Panc1 (cell line): ENCODE data around the gene SORBS1. TPM values are rescaled to one million over a fixed set of nuclear protein-coding genes. Genes with fewer than 3 reads are reported as not detected.

ENCODE experiments used
- ATAC-seq: fragments of 200-7000 bp; cut with Tn5 transposase; 2 replicates; pipeline ENCODE4 v1.9.1; 2020; ENCODE audit warnings: mild to moderate bottlenecking, moderate library complexity
- BruUV-seq: library from RNA; stranded (reverse); fragments of 400-500 nt; replicated peaks from 2 replicates; lab custom pipeline; 2021; lab: Mats Ljungman, UMichigan
- CTCF ChIA-PET: fragments of 300-600 bp; sonication (Branson Sonifier 250); formaldehyde crosslinking; loops from one replicate; lab custom pipeline; 2022; ENCODE audit warnings: antibody characterized with exemption; lab: Charles Lee
- POLR2A ChIA-PET: fragments of 300-600 bp; sonication (Branson Sonifier 250); formaldehyde crosslinking; loops from one replicate; lab custom pipeline; 2022; ENCODE audit warnings: antibody characterized with exemption; lab: Charles Lee
- DNase-seq: peaks from one replicate; pipeline ENCODE4 v3.0.0-alpha.2; 2010; ENCODE audit warnings: low read depth, low spot score
- H3K27ac ChIP-seq: 2 replicates; pipeline ENCODE4 v1.5.1; 2011; ENCODE audit warnings: mild to moderate bottlenecking, low read length, inconsistent platforms
- H3K27me3 ChIP-seq: fragments of 200-500 bp; sonication (Bioruptor generic); 2 replicates; pipeline ENCODE4 v1.6.0; 2014; ENCODE audit warnings: low read length, inconsistent platforms; ENCODE audit not compliant: control insufficient read depth, insufficient read depth
- H3K36me3 ChIP-seq: fragments of 200-500 bp; sonication (Bioruptor generic); 2 replicates; pipeline ENCODE4 v1.5.1; 2014; ENCODE audit warnings: inconsistent platforms, mild to moderate bottlenecking, low read length, moderate library complexity; ENCODE audit not compliant: control insufficient read depth, insufficient read depth
- H3K4me1 ChIP-seq: 2 replicates; pipeline ENCODE4 v1.5.1; 2011; ENCODE audit warnings: inconsistent platforms, mild to moderate bottlenecking, low read length, moderate library complexity; ENCODE audit not compliant: control insufficient read depth, insufficient read depth
- H3K4me3 ChIP-seq, 2 experiments: 2 replicates each; pipeline ENCODE4 v1.5.1; 2011 to 2012; ENCODE audit warnings: low read depth in 2 of 2, low read length in 2 of 2, mild to moderate bottlenecking in 2 of 2, inconsistent platforms in 1 of 2, moderate library complexity in 1 of 2
- H3K9me3 ChIP-seq: fragments of 200-500 bp; sonication (Bioruptor generic); 2 replicates; pipeline ENCODE4 v1.5.1; 2014; ENCODE audit warnings: low read depth, mild to moderate bottlenecking, inconsistent platforms, low read length, moderate library complexity; ENCODE audit not compliant: control insufficient read depth, insufficient read depth
- CTCF ChIP-seq: fragments of 450-650 bp; IDR thresholded peaks from 2 replicates; pipeline ENCODE4 v1.5.1; 2017; ENCODE audit warnings: mild to moderate bottlenecking
- POLR2AphosphoS5 ChIP-seq: IDR thresholded peaks from 2 replicates; pipeline ENCODE4 v1.6.1; 2012; ENCODE audit warnings: mild to moderate bottlenecking, low read depth, low read length, moderate library complexity
- REST ChIP-seq, 2 experiments: IDR thresholded peaks; 2 replicates each; pipeline ENCODE4 v1.6.1; 2011 to 2012; ENCODE audit warnings: low read depth in 2 of 2, control low read depth in 1 of 2, low read length in 1 of 2, mild to moderate bottlenecking in 1 of 2, moderate library complexity in 1 of 2; ENCODE audit not compliant: insufficient read depth in 1 of 2
- SIN3A ChIP-seq: IDR thresholded peaks from 2 replicates; pipeline ENCODE4 v1.6.1; 2012; ENCODE audit warnings: low read depth, mild to moderate bottlenecking, low read length, moderate library complexity, borderline replicate concordance; ENCODE audit not compliant: insufficient read depth
- TCF7L2 ChIP-seq: IDR thresholded peaks from 2 replicates; pipeline ENCODE4 v1.6.1; 2011; ENCODE audit warnings: mild to moderate bottlenecking, low read depth, low read length, inconsistent platforms
- in situ Hi-C: cut with HindIII; loops from 2 replicates; pipeline ENCODE4 v1.10.0; 2016; ENCODE audit warnings: low sequenced_read_pairs, low pct_unique_long_range_greater_than_20kb
- intact Hi-C: fragments of 100-400 bp; cut with micrococcal nuclease; formaldehyde crosslinking; loops from one replicate; pipeline ENCODE4 v1.10.0; 2022; ENCODE audit not compliant: unreplicated experiment
- total RNA-seq: library from RNA; stranded (reverse); gene quantifications from one replicate; pipeline ENCODE4 v1.2.1, GENCODE V29; 2021; ENCODE audit not compliant: unreplicated experiment

Gene SORBS1
- total RNA-seq, 1 experiment from 2014 or later: 29.4 TPM

- POLR2A ChIA-PET: no interaction called here
- CTCF ChIA-PET: interaction anchor here (0.7 kb wide), 1 partner anchor 14 kb away, joined by 3 read pairs; no protein-coding TSS in a partner anchor
- ATAC-seq: no peak
- no peak for DNase-seq
- no peak overlapping the region for H3K4me3 ChIP-seq
- no peaks in the 10 kb centered on the region for H3K27me3 ChIP-seq
- H3K4me1 ChIP-seq: peaks cover 7% of the 10 kb centered on the region; the same call in 1 of the 2 replicates
- in situ Hi-C loops (no loop called here), intact Hi-C loops (no loop called here)
- no peaks in the 10 kb centered on the region for H3K9me3 ChIP-seq
- no peak overlapping the region for H3K27ac ChIP-seq
- no TSS peak for BruUV-seq
- no peaks in the 10 kb centered on the region for H3K36me3 ChIP-seq
- no peak for TF ChIP-seq SIN3A
- TF ChIP-seq REST (IDR thresholded peaks at IDR 0.05; ENCODE audit: insufficient read depth in 1 of 2, low read depth in 2 of 2, low read length in 1 of 2): no peak
- TF ChIP-seq CTCF: no peak
- no peak for TF ChIP-seq TCF7L2
- TF ChIP-seq POLR2AphosphoS5: no peak
Observed at GRCh38 chr10:95384011-95384704, 177.0 kb downstream of the SORBS1 start.

- no peaks in the 10 kb centered on the region for H3K36me3 ChIP-seq
- TF ChIP-seq REST (IDR thresholded peaks at IDR 0.05; ENCODE audit: insufficient read depth in 1 of 2, low read depth in 2 of 2, low read length in 1 of 2) (no peak), CTCF (no peak), POLR2AphosphoS5 (no peak), SIN3A (no peak), TCF7L2 (no peak)
- in situ Hi-C loops (no loop called here), intact Hi-C loops (no loop called here)
- ATAC-seq: no peak
- H3K4me3 ChIP-seq: no peak overlapping the region
- H3K27me3 ChIP-seq: no peaks in the 10 kb centered on the region
- ChIA-PET CTCF (no interaction called here), POLR2A (no interaction called here)
- no peak for DNase-seq
- no peaks in the 10 kb centered on the region for H3K9me3 ChIP-seq
- BruUV-seq: no TSS peak
- no peaks in the 10 kb centered on the region for H3K4me1 ChIP-seq
- no peak overlapping the region for H3K27ac ChIP-seq
Observed at GRCh38 chr10:95382596-95382995, 178.6 kb downstream of the SORBS1 start.
